ENCODE measurements around the gene CDKL4.
"Not testable (repeated sequence)": the region's sequence is repeated elsewhere in the genome, so short reads cannot be mapped to it uniquely, and the experiment has no call there.

CDKL4 gene

DNA sequence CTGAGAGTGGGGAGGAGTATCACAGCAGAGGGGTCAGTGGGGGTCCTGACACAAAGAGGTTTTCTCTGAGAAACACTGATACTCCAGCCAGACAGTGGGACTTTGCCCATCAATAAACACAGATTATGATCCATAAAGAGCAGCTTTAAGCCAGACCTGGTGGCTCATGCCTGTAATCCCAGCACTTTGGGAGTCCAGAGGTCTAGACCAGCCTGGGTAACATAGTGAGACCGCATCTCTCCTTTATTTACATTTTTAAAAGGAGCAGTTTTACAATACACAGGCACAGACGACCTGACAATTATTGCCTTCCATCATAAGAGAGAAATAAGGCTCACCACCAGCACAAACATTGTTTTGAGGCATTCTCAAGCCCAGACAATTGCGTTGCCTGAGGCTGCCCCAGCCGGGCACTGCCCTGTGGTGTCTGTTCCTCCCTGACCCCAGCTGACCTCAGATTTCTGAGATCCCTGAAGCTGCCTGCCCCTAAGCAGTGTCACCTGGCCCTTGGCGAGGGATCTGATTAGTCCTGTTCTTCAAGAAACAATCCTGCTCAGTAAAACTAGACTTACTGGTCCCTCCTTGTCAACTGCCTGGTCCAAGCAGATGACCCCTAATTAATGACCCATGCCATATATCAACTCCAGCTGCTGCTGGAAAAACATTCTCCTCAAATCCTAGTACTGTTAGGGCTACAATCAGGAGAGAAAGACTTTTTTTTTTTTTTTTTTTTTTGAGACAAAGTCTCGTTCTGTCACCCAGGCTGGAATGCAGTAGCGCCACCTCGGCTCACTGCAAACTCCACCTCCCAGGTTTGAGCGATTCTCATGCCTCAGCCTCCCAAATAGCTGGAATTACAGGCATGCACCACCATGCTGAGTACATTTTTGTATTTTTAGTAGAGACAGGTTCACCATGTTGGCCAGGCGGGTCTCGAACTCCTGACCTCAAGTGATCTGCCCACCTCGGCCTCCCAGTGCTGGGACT lies 63.5 kb downstream of the CDKL4 start:
- ChIA-PET POLR2A (no interaction called here), CTCF (no interaction called here)
- TF ChIP-seq ARNT (IDR thresholded peaks at IDR 0.05): no peak
- TF ChIP-seq SP1 (IDR thresholded peaks at IDR 0.05): no peak
- TF ChIP-seq FOXK2 (IDR thresholded peaks at IDR 0.05): no peak
- no peak for TF ChIP-seq NFRKB (IDR thresholded peaks at IDR 0.05)
- TF ChIP-seq HDGF (IDR thresholded peaks at IDR 0.05; ENCODE audit: borderline replicate concordance): no peak
- no peak for TF ChIP-seq L3MBTL2 (conservative IDR thresholded peaks at IDR 0.05)
- TF ChIP-seq FOXA1 (IDR thresholded peaks at IDR 0.05): no peak
- no peak for TF ChIP-seq ZNF384 (IDR thresholded peaks at IDR 0.05)
- no peak for TF ChIP-seq SUZ12 (IDR thresholded peaks at IDR 0.05)
- TF ChIP-seq TARDBP (IDR thresholded peaks at IDR 0.05): no peak
- TF ChIP-seq ELF4 (IDR thresholded peaks at IDR 0.05): no peak
- no peak for TF ChIP-seq FOXM1 (IDR thresholded peaks at IDR 0.05; ENCODE audit: borderline replicate concordance)
- TF ChIP-seq, protein P1, sequence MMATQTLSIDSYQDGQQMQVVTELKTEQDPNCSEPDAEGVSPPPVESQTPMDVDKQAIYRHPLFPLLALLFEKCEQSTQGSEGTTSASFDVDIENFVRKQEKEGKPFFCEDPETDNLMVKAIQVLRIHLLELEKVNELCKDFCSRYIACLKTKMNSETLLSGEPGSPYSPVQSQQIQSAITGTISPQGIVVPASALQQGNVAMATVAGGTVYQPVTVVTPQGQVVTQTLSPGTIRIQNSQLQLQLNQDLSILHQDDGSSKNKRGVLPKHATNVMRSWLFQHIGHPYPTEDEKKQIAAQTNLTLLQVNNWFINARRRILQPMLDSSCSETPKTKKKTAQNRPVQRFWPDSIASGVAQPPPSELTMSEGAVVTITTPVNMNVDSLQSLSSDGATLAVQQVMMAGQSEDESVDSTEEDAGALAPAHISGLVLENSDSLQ (IDR thresholded peaks at IDR 0.05): no peak
- no peak for TF ChIP-seq CTBP1 (IDR thresholded peaks at IDR 0.05; ENCODE audit: borderline replicate concordance)
- TF ChIP-seq LEF1 (IDR thresholded peaks at IDR 0.05; ENCODE audit: borderline replicate concordance): no peak
- TF ChIP-seq BHLHE40 (IDR thresholded peaks at IDR 0.05; ENCODE audit: borderline replicate concordance): no peak
- DNase-seq (ENCODE audit: extremely low spot score): no peak

DNA sequence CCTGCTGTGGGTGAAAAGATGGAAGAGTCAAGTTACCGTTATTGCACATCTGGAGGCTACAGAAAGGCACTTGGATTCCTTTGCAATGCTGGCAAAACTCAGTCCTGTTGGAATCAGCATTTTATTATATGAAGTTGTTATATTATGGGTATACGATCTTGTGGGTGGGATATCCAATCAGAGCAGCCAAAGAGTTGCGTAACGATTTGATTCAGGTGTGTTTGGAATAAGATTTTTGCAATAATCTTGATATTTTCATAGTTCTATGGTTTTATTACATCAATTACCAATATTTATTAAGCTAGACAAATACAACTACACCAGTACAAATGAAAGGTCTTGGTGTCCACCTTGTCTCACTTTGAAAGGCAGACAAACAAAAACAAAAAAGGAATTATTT lies 65.0 kb downstream of the CDKL4 start:
- no peak for DNase-seq (ENCODE audit: extremely low spot score)
- ChIA-PET POLR2A (no interaction called here), CTCF (no interaction called here)
- no peak for TF ChIP-seq TARDBP (IDR thresholded peaks at IDR 0.05)
- TF ChIP-seq L3MBTL2 (conservative IDR thresholded peaks at IDR 0.05): no peak
- TF ChIP-seq FOXM1 (IDR thresholded peaks at IDR 0.05; ENCODE audit: borderline replicate concordance): no peak
- no peak for TF ChIP-seq HDGF (IDR thresholded peaks at IDR 0.05; ENCODE audit: borderline replicate concordance)
- no peak for TF ChIP-seq LEF1 (IDR thresholded peaks at IDR 0.05; ENCODE audit: borderline replicate concordance)
- no peak for TF ChIP-seq SUZ12 (IDR thresholded peaks at IDR 0.05)
- TF ChIP-seq, protein P1 (IDR thresholded peaks at IDR 0.05): no peak
- no peak for TF ChIP-seq ELF4 (IDR thresholded peaks at IDR 0.05)

DNA sequence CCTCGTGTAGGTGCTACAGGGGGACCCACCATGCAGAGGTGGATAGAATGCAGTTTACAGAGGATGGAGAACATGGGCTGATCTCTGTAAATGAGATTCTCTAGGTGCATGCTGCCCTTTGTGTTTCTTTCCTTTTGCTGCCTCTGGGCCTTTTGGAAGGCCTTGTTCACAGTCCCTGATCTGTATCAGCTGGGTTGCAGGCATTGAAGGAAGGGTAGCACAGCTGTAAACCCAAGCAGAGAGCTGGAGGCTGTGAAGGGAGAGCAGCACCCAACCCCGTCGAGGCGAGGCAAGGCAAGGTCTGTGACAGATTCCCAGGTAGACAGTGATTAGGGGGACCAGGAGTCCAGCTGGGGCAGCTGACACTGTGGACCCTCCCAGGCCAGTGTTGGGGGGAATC lies 66.8 kb downstream of the CDKL4 start:
- ChIA-PET CTCF (no interaction called here), POLR2A (no interaction called here)
- TF ChIP-seq FOXM1 (IDR thresholded peaks at IDR 0.05; ENCODE audit: borderline replicate concordance) (no peak), SP1 (IDR thresholded peaks at IDR 0.05) (no peak), FOXA1 (IDR thresholded peaks at IDR 0.05) (no peak), BHLHE40 (IDR thresholded peaks at IDR 0.05; ENCODE audit: borderline replicate concordance) (no peak), ELF4 (IDR thresholded peaks at IDR 0.05) (no peak), ZNF384 (IDR thresholded peaks at IDR 0.05) (no peak), ARNT (IDR thresholded peaks at IDR 0.05) (no peak), TARDBP (IDR thresholded peaks at IDR 0.05) (no peak), SUZ12 (IDR thresholded peaks at IDR 0.05) (no peak), LEF1 (IDR thresholded peaks at IDR 0.05; ENCODE audit: borderline replicate concordance) (no peak), FOXK2 (IDR thresholded peaks at IDR 0.05) (no peak), CTBP1 (IDR thresholded peaks at IDR 0.05; ENCODE audit: borderline replicate concordance) (no peak), NFRKB (IDR thresholded peaks at IDR 0.05) (no peak)
- TF ChIP-seq, protein P1 (IDR thresholded peaks at IDR 0.05): no peak
- no peak for DNase-seq (ENCODE audit: extremely low spot score)

DNA sequence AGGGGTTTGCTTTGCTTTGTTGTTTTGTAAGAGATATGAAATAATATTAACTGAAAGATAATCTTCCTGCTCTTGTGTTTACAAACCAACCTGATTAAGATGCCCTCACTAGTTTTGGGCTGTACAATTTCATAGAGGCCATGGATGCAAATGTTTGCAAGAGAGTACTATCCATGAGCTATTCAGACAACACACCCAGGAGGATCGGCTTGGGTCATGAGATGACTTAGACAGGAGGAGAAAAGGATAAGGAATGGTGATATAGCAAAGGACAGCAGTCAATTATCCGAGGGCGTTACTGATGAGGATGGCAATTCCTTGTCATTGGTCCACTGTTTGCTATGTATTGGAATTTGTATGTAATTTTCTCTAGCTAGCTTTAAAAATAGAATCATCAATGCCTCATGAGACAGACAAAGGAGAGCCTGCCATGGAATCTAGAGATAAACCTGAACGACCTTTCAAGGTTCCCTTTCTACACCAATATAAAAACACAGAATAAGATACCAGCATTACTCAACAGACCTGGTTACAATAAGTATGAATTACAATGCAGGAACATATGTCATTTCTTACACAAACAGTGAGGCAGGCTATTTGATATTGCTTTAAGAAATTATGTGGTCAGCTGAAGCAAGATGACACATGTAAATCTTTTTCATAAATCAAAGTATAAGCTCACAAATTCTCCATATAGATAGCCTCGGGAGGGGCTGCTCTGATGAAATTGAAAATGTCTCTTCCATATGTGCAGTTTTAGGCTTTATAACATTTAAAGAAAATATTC lies 68.6 kb downstream of the CDKL4 start:
- ChIA-PET POLR2A (no interaction called here), CTCF (no interaction called here)
- TF ChIP-seq ELF4 (IDR thresholded peaks at IDR 0.05): no peak
- no peak for TF ChIP-seq SUZ12 (IDR thresholded peaks at IDR 0.05)
- no peak for DNase-seq (ENCODE audit: extremely low spot score)

DNA sequence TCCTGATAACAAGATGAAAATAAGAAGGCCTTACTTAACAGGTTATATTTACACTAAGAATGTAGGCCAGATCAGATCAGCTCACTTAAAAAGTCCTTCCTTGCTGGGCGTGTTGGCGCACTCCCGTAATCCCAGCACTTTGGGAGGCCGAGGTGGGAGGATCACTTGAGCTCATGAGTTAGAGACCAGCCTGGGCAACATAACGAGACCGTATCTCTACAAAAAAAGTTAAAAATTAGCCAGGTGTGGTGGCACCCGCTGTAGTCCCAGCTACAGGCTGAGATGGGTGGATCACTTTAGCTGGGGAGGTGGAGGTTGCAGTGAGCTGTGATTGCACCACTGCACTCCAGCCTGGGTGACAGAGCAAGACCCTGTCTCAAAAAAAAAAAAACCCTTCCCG lies 69.7 kb downstream of the CDKL4 start:
- no peak for TF ChIP-seq SUZ12 (IDR thresholded peaks at IDR 0.05)
- ChIA-PET CTCF (no interaction called here), POLR2A (no interaction called here)
- no peak for DNase-seq (ENCODE audit: extremely low spot score)

DNA sequence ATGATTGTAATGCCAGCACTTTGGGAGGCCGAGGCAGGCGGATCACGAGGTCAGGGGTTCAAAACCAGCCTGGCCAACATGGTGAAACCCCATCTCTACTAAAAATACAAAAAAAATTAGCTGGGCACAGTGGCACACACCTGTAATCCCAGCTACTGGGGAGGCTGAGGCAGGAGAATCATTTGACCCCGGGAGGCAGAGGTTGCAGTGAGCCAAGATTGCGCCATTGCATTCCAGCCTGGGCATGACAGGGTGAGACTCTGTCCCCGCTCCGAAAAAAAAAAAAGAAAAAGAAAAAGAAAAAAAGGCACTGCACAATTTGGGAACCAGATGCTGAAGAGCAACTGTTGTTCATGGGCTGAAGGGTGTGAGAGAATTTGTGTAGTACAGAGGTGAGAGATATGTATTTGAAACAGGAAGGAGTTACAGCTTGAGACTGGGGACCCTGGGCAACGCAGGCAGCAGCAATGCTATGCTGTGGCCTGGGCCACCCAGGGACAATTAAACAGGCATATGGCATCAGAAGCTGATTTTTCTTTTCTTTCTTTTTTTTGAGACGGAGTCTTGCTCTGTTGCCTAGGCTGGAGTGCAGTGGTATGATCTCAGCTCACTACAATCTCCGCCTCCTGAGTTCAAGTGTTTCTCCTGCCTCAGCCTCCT lies 71.6 kb downstream of the CDKL4 start:
- DNase-seq (ENCODE audit: extremely low spot score); POLR2A ChIA-PET: not testable (repeated sequence)
- CTCF ChIA-PET: interaction anchor here (0.6 kb wide), 1 partner anchor 761 kb away, joined by 3 read pairs; no protein-coding TSS in a partner anchor
